HG02798 (cell line): ENCODE data around the gene MGMT.
A peak's percentile ranks its signal among the peaks of the same experiment; 100 is the strongest.

ENCODE experiments used
- ATAC-seq: cut with Tn5 transposase; IDR thresholded peaks from one replicate; pipeline ENCODE4 v1.9.1; 2021; ENCODE audit warnings: mild to moderate bottlenecking; ENCODE audit not compliant: unreplicated experiment, poor library complexity

Gene MGMT

DNA sequence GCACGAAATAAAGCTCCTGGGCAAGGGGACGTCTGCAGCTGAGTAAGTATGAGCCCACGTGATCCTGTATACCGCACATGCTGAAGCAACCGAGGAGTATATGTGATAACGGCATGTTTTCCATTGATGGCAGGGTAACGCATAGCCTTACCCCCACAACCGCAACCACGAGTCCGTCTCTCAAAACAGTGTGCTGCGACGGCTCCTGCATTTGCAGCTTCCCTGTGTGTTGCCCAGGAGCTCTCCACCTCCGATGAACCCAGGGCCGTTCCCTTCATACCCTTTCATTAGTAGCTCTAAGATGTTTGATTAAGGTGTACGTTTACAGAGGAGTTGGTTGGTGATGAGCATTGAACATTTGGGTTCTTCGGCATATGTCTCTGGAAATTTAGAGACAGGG is 69.3 kb downstream of the MGMT start:
- ATAC-seq, result no peak

DNA sequence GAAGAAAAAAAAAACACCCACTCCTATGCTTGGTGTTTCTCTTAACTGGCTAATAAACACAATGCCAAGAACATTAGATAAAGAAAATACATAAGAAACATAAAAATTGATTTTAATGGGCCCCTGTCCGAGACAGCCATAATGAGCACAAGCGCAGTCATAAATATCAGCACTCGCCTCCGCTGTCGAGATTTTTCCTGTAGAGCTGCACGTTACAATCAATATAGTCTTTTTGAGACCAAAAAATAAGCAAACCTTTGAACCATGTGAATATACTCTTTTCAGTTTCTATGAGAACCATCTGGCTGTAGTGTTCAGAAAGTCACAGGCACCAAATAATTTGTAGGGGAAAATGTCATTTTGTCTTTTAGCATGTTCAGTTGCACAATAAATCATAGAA is 70.1 kb downstream of the MGMT start:
- ATAC-seq, result no peak

DNA sequence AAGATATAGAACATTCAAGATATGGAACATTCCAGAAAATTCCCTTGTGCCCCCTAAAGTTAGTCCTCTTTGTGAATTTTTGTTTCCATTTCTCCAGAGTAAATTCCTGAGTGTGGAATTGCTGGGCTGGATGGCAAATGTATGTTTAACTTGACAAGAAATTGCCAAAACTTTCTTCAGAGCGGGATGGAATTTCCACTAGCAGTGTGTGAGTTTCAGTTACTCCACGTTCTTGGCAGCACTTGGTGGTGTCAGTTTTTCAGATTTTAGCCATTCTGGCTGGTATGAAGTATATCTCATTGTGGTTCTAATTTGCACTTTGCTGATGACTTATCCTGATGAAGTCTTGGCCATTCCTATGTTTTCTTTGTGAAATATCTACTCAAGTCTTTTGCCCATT is 71.2 kb downstream of the MGMT start:
- ATAC-seq, result no peak

GRCh38 chr10:129541200-129541599 is 74.2 kb downstream of the MGMT start:
- ATAC-seq, result no peak

DNA sequence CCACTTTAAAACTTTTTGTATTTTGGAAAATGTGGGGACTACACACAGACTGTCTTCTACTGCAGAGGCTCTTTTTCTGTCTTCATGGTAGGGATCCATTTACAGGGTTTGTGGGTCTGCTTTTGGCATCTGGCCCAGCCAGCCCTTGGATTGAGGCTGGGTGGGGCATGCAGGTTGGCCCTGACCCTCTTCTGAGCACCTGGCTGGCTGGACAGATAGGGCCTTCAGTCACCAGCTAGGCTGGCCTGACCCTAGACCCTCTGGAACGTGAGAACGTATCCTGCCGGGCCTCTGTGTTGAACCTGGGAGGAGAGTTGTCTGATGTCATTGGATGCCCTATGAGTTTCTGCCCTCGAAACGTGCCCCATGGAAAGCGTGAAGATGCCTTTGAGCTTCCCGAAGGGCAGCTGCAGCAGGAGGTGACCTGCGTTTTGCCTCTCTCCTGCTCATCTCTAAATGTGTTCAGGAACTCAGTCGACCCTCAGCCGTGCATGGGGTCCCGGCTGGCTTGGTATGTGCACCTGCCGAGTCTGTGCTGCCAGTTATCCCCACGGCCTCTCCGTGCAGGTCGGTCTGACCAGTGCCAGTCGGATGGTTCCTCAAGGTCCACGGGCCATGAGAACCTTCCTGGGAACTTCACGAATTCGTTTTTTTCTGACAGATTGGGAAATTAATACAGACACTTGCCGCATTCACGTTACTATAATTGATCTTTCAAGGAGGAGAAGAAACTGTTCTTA is 74.9 kb downstream of the MGMT start:
- no peak for ATAC-seq

GRCh38 chr10:129542589-129542988 is 75.5 kb downstream of the MGMT start:
- no peak for ATAC-seq

- ATAC-seq, result no peak
Measured at GRCh38 chr10:129544205-129545202, 77.5 kb downstream of the MGMT start.

- no peak for ATAC-seq
Measured at GRCh38 chr10:129545261-129545660, 78.2 kb downstream of the MGMT start.

DNA sequence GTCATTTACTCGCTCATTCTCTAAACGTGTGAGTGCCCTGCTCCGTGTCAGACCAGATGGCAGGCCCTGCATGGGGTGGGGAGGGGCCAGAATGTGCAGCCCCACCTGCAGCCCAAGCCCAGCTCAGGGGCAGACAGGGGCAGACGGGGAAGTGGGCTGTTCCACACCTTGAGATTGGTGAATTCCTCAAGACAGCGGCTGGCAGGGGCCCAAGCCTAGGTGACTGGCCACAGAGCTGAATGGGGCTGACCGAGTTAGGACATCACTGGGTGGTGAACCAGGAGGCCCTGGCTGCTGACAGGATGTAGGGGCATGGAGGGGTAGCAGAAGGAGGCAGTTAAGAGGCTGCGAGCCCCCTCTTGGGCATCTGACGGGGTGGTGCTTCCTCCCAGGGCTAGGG is 79.1 kb downstream of the MGMT start:
- no peak for ATAC-seq

- ATAC-seq, result no peak
Measured at GRCh38 chr10:129547608-129548007, 80.6 kb downstream of the MGMT start.

- ATAC-seq, result no peak
Measured at GRCh38 chr10:129548600-129548999, 81.6 kb downstream of the MGMT start.

- ATAC-seq, result no peak
Measured at GRCh38 chr10:129550076-129550475, 83.0 kb downstream of the MGMT start.

- ATAC-seq, result no peak
Measured at GRCh38 chr10:129550658-129551057, 83.6 kb downstream of the MGMT start.

DNA sequence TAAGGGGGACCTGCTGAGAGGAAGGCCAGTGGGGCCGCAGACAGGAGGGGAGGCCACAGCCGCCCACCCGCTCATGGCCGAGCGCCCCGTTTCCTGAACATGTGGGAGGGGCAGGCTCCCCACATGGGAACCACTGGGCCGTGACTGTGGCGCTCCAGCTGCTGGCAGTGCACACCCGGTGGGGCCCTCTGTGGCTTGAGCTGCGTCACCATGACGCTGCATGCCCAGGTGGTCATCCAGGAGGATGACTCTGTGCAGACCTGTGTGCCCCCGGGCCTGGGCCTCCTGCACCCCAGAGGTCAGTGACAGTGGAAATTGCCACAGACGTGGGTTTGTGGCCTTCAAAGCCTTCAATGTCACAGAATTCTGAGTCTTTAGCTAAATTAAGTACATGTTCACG is 85.1 kb downstream of the MGMT start:
- peak; percentile 94 for ATAC-seq

DNA sequence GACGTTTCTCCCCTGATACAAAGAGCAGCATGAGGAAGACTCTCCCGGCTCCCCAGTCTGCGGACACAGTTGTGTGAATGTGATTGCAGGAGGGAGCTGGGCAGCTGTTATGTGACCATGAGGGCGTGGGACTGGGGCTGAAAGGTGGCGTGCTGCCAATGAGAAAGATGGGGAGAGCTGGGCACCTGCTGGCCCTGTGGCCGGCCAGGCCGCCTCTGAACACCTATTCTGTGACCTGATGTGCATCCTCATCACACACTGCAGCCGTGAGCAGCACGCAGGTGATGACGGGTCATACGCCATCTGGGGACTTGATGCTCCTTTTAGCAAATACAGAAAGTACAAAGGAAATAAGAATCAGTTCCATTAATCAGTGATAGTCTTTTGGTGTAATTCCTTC is 86.9 kb downstream of the MGMT start:
- ATAC-seq, result no peak

DNA sequence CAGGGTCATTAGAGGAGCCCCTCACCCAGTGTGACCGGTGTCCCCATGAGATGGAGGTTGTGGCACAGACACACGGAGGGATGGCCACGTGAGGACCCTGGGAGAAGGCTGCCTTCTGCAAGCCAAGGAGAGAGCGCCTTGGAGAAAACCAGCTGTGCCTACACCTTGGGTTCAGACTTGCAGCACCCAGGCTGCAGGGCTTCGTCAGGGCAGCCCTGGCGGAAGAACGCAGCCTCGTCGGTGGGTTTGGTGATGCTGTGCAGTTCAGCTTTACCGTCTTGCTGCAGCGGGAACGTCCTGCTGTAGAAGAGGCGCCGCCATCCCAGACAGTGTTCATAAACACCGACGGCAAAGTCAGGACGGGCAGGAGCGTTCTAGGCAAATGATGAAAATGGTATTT is 89.3 kb downstream of the MGMT start:
- no peak for ATAC-seq

- ATAC-seq, result no peak
Measured at GRCh38 chr10:129560361-129560760, 93.3 kb downstream of the MGMT start.

DNA sequence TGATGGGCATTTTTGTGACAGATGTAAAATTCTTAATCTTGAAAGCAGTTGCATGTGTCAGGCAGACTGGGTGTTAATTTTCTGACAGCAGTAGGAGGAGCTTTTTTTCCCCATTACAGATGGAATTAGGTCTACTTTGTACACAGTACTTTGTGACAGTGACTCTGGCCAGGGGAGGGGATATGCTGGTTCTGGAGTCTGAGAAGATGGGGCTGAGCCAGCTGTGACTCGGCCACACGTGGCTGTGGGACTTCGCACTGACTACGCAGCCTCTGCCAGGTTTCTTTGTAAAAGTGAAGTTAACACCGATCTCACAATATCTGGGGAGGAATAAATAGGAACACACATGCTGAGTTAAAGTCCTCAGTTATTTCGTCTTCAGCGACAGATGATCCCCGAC is 95.4 kb downstream of the MGMT start:
- no peak for ATAC-seq

DNA sequence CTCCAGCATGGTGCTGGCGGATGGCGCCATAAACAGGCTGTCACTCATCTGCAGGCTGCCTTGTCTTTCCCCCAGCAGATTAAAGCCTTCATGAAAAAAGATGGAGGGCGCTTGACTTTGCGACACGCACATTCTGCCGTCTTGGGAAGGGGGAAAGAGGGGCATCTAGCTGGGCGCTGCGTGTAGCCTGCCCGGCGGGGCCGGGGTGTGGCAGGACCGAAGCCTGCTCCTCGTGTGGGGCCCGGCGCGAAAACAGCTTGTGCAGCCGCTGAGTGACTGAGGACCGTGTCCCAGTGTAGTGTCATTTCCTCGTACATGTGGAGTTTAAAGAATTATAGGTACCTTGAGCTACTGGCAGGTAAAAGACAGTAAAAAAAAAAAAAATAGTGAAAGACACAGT is 97.9 kb downstream of the MGMT start:
- no peak for ATAC-seq

GRCh38 chr10:129568583-129569344 is 101.7 kb downstream of the MGMT start:
- ATAC-seq, result no peak

DNA sequence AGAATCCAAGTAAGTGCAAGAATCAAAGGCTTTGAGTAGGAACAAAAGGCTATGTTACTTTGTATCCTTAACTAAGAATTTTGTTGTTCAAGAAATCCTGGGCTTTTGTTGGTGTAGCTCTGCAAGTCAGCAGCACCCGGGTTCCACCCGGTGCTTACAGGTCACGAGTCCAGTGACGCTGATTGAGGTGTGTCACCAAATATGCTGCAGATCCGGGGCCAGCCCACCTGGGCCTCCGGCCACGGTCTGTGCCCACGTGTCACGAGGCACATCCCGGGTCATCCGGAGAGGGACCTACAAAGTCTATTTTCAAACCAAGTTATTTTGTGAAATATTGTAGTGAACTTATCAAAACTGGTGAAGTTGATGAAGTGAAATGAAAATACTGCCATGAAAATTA is 103.1 kb downstream of the MGMT start:
- no peak for ATAC-seq
